CD4-positive, CD25-positive, alpha-beta regulatory T cell (primary cell): ENCODE measurements around the gene PTPN12. TPM values are rescaled to one million over a fixed set of nuclear protein-coding genes. Genes with fewer than 3 reads are reported as not detected.

ENCODE experiments used
- ATAC-seq, 2 donors: fragments of 150-1000 bp; cut with Tn5 transposase; one replicate each; pipeline ENCODE4 v1.10.0; 2021; ENCODE audit warnings: low read depth in 2 of 2, moderate number of reproducible peaks in 2 of 2, moderate library complexity in 1 of 2
- DNase-seq, 3 donors: peaks; one replicate each; pipeline versions ENCODE4 v3.0.0 to v3.0.0-alpha.2; 2012 to 2022; ENCODE audit warnings: mixed read lengths in 1 of 3
- H3K27ac ChIP-seq: one replicate; pipeline ENCODE4 v1.7.0; 2013; ENCODE audit warnings: mild to moderate bottlenecking, low read length; ENCODE audit not compliant: insufficient read depth, poor library complexity, severe bottlenecking
- H3K27me3 ChIP-seq: one replicate; pipeline ENCODE4 v1.7.0; 2013; ENCODE audit warnings: low read length; ENCODE audit not compliant: control insufficient read depth, insufficient read depth
- H3K36me3 ChIP-seq: one replicate; pipeline ENCODE4 v1.7.0; 2013; ENCODE audit warnings: mild to moderate bottlenecking, low read length, moderate library complexity; ENCODE audit not compliant: control insufficient read depth, insufficient read depth
- H3K4me1 ChIP-seq: 2 replicates; pipeline ENCODE4 v1.7.0; 2013; ENCODE audit warnings: mild to moderate bottlenecking, low read length; ENCODE audit not compliant: insufficient read depth, control insufficient read depth, poor library complexity, severe bottlenecking
- H3K4me3 ChIP-seq: one replicate; pipeline ENCODE4 v1.7.0; 2013; ENCODE audit warnings: low read depth, mild to moderate bottlenecking, low read length, moderate library complexity
- H3K9me3 ChIP-seq, 2 experiments: 1 replicate in 1 of 2; 2 replicates in 1 of 2; pipeline ENCODE4 v1.7.0; 2013; ENCODE audit warnings: low read length in 2 of 2, mild to moderate bottlenecking in 1 of 2, moderate library complexity in 1 of 2; ENCODE audit not compliant: control insufficient read depth in 2 of 2
- H3K27ac Mint-ChIP-seq, 3 donors: one replicate each; pipeline ENCODE4 v1.8.0; 2020 to 2022; ENCODE audit warnings: mild to moderate bottlenecking in 3 of 3, mixed read lengths in 3 of 3, moderate library complexity in 2 of 3
- H3K27me3 Mint-ChIP-seq: one replicate; pipeline ENCODE4 v1.8.0; 2022; ENCODE audit warnings: mild to moderate bottlenecking, mixed read lengths
- H3K36me3 Mint-ChIP-seq: one replicate; pipeline ENCODE4 v1.8.0; 2020; ENCODE audit warnings: mixed read lengths
- H3K4me1 Mint-ChIP-seq, 4 donors: one replicate each; pipeline ENCODE4 v1.8.0; 2020 to 2022; ENCODE audit warnings: mixed read lengths in 4 of 4, mild to moderate bottlenecking in 1 of 4
- H3K4me3 Mint-ChIP-seq, 4 donors: one replicate each; pipeline ENCODE4 v1.8.0; 2020 to 2022; ENCODE audit warnings: mild to moderate bottlenecking in 4 of 4, mixed read lengths in 4 of 4, moderate library complexity in 3 of 4
- H3K9me3 Mint-ChIP-seq, 7 donors: one replicate each; pipeline ENCODE4 v1.8.0; 2020 to 2022; ENCODE audit warnings: mixed read lengths in 7 of 7, mild to moderate bottlenecking in 3 of 7, moderate library complexity in 2 of 7
- polyA plus RNA-seq, 4 donors: library from polyadenylated mRNA; unstranded; fragments of 300-500 nt; fragmentation: Illumina TruSeq; gene quantifications; one replicate each; pipeline ENCODE4 v1.2.3, GENCODE V29; 2021
- total RNA-seq: library from RNA; stranded (reverse); gene quantifications from one replicate; pipeline ENCODE4 v1.2.3, GENCODE V29; 2022

Gene PTPN12
- total and polyA plus RNA-seq, 5 donors from 2014 or later = 0.41 to 15.8 (median 0.57) TPM

DNA sequence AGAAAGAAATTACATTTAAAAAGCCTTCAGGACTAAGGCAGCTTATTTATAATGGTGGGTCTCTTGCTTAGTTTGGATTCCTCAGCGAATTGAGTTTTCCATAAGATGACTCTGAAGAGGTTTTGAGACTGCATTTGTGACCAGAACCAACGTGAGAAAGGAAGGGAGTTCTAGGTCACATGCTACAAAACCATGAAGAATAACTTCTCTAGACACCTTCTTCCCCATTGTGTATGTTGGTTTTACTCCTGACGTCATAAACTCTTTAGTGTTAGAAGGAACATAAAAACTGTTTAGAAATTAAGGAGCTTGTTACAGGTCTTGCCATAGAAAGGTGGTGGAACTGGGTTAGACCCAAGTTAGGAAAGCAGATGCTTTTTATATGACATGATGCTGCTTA is 11.1 kb downstream of the PTPN12 start:
- H3K27me3 ChIP-seq = no peaks in the 10 kb centered on the region
- DNase-seq (no peak), ATAC-seq (no peak)
- no peaks in the 10 kb centered on the region for H3K36me3 ChIP-seq
- Mint-ChIP-seq H3K4me3 (no peak overlapping the region), H3K27ac (no peak overlapping the region), H3K27me3 (peaks cover 5% of the 10 kb centered on the region), H3K4me1 (peaks cover 0 to 21% (median 6%) of the 10 kb centered on the region in 4 donors), H3K9me3 (peaks cover 0 to 6% (median 0%) of the 10 kb centered on the region in 7 donors), H3K36me3 (no peaks in the 10 kb centered on the region)
- H3K4me3 ChIP-seq = no peak overlapping the region
- H3K4me1 ChIP-seq = no peaks in the 10 kb centered on the region
- no peaks in the 10 kb centered on the region for H3K9me3 ChIP-seq
- no peak overlapping the region for H3K27ac ChIP-seq

- no peaks in the 10 kb centered on the region for H3K36me3 Mint-ChIP-seq
- no peaks in the 10 kb centered on the region for H3K4me1 ChIP-seq
- no peak for DNase-seq
- ATAC-seq = no peak
- no peak overlapping the region for H3K27ac ChIP-seq
- H3K9me3 ChIP-seq = no peaks in the 10 kb centered on the region
- peak overlapping the region in 1 of 4 donors; percentile 62 for H3K4me3 Mint-ChIP-seq
- H3K27me3 Mint-ChIP-seq = peaks cover 5% of the 10 kb centered on the region
- H3K4me1 Mint-ChIP-seq = peaks cover 0 to 15% (median 4%) of the 10 kb centered on the region in 4 donors
- no peaks in the 10 kb centered on the region for H3K36me3 ChIP-seq
- no peak overlapping the region for H3K27ac Mint-ChIP-seq
- H3K4me3 ChIP-seq = no peak overlapping the region
- H3K9me3 Mint-ChIP-seq = peaks cover 0 to 13% (median 0%) of the 10 kb centered on the region in 7 donors
- no peaks in the 10 kb centered on the region for H3K27me3 ChIP-seq
These were observed 12.2 kb downstream of the PTPN12 start for GRCh38 chr7:77549106-77549870.

DNA sequence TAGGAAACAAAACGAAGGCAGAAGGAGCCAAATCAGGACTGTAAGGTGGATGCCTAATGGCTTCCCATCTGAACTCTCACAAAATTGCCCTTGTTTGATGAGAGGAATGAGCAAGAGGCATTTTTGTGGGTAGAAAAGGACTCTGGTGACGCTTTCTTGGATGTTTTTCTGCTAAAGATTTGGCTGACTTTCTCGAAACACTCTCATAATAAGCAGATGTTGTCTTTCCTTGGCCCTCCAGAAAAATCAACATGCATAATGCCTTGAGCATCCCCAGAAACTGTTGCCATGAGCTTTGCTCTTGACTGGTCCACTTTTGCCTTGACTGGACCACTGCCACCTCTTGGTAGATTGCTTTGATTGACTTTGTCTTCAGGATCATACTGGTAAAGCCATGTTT is 13.5 kb downstream of the PTPN12 start:
- Mint-ChIP-seq H3K9me3 (peaks cover 0 to 13% (median 0%) of the 10 kb centered on the region in 7 donors), H3K27me3 (peaks cover 5% of the 10 kb centered on the region), H3K4me3 (no peak overlapping the region), H3K4me1 (peaks cover 0 to 15% (median 4%) of the 10 kb centered on the region in 4 donors), H3K27ac (no peak overlapping the region), H3K36me3 (no peaks in the 10 kb centered on the region)
- Histone ChIP-seq H3K4me3 (no peak overlapping the region), H3K4me1 (no peaks in the 10 kb centered on the region), H3K27ac (no peak overlapping the region), H3K9me3 (no peaks in the 10 kb centered on the region), H3K27me3 (no peaks in the 10 kb centered on the region), H3K36me3 (no peaks in the 10 kb centered on the region)
- DNase-seq (no peak), ATAC-seq (no peak)

- H3K4me3 Mint-ChIP-seq = no peak overlapping the region
- H3K27me3 Mint-ChIP-seq = peaks cover 5% of the 10 kb centered on the region
- H3K27ac Mint-ChIP-seq = no peak overlapping the region
- peaks cover 0 to 11% (median 1%) of the 10 kb centered on the region in 4 donors for H3K4me1 Mint-ChIP-seq
- H3K27ac ChIP-seq = no peak overlapping the region
- ATAC-seq = no peak
- peaks cover 0 to 13% (median 0%) of the 10 kb centered on the region in 7 donors for H3K9me3 Mint-ChIP-seq
- no peaks in the 10 kb centered on the region for H3K36me3 Mint-ChIP-seq
- no peak overlapping the region for H3K4me3 ChIP-seq
- H3K4me1 ChIP-seq = no peaks in the 10 kb centered on the region
- H3K9me3 ChIP-seq = no peaks in the 10 kb centered on the region
- DNase-seq = no peak
- H3K36me3 ChIP-seq = no peaks in the 10 kb centered on the region
- no peaks in the 10 kb centered on the region for H3K27me3 ChIP-seq
These were observed 16.0 kb downstream of the PTPN12 start for GRCh38 chr7:77553123-77553522.

GRCh38 chr7:77558284-77558967 is 21.3 kb downstream of the PTPN12 start:
- Mint-ChIP-seq H3K27me3 (no peaks in the 10 kb centered on the region), H3K9me3 (peaks cover 0 to 5% (median 0%) of the 10 kb centered on the region in 7 donors), H3K36me3 (no peaks in the 10 kb centered on the region), H3K27ac (no peak overlapping the region), H3K4me3 (no peak overlapping the region), H3K4me1 (peaks cover 0 to 5% (median 1%) of the 10 kb centered on the region in 4 donors)
- Histone ChIP-seq H3K27me3 (no peaks in the 10 kb centered on the region), H3K4me3 (no peak overlapping the region), H3K9me3 (no peaks in the 10 kb centered on the region), H3K27ac (no peak overlapping the region), H3K4me1 (no peaks in the 10 kb centered on the region), H3K36me3 (no peaks in the 10 kb centered on the region)
- ATAC-seq (no peak), DNase-seq (no peak)

DNA sequence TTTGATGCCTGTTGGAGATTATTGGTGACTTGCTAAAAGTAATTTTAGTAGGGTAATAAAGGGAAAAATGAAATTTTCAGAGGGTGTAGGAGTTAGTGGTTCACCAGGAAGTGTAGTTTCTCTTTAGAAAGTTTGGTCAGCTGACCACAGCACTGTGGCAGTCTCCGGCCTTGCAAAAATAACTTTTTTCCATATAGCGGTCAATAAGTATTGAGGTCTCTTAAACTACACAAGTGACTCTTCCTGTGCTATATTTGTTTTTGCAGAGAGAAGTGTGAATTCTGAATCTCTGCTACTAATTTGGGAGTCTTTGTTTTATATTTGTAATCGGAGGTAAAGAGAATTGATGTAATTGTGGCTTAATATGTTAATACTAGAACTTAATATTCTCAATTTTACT is 24.3 kb downstream of the PTPN12 start:
- Histone ChIP-seq H3K4me1 (no peaks in the 10 kb centered on the region), H3K9me3 (no peaks in the 10 kb centered on the region), H3K4me3 (no peak overlapping the region), H3K27ac (no peak overlapping the region), H3K36me3 (no peaks in the 10 kb centered on the region), H3K27me3 (no peaks in the 10 kb centered on the region)
- no peaks in the 10 kb centered on the region for H3K27me3 Mint-ChIP-seq
- no peak overlapping the region for H3K4me3 Mint-ChIP-seq
- H3K4me1 Mint-ChIP-seq = peaks cover 0 to 5% (median 2%) of the 10 kb centered on the region in 4 donors
- no peaks in the 10 kb centered on the region for H3K9me3 Mint-ChIP-seq
- no peak for ATAC-seq
- H3K36me3 Mint-ChIP-seq = no peaks in the 10 kb centered on the region
- H3K27ac Mint-ChIP-seq = no peak overlapping the region
- no peak for DNase-seq

DNA sequence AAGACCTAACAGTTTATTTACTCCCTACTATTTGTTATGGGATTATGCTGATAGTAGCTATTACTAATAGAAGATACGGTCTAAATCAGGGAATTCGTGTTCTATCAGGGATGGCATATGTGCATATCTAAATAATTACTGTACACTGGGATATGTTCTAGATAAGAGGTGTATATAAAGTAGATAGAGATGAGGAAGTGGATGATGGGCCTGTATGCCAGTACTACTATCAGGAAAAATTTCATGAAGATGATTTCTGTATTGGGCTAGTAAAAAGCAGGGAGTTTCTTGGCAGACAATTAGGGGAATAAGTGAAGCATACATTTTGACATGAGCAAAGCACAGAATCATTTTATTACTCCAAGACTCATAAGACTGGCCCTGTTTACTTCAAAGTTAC is 26.2 kb downstream of the PTPN12 start:
- Histone ChIP-seq H3K4me1 (no peaks in the 10 kb centered on the region), H3K36me3 (no peaks in the 10 kb centered on the region), H3K27me3 (no peaks in the 10 kb centered on the region), H3K27ac (no peak overlapping the region), H3K4me3 (no peak overlapping the region), H3K9me3 (no peaks in the 10 kb centered on the region)
- Mint-ChIP-seq H3K9me3 (no peaks in the 10 kb centered on the region), H3K27me3 (no peaks in the 10 kb centered on the region), H3K4me3 (no peak overlapping the region), H3K4me1 (peaks cover 0 to 5% (median 2%) of the 10 kb centered on the region in 4 donors), H3K27ac (no peak overlapping the region), H3K36me3 (no peaks in the 10 kb centered on the region)
- no peak for ATAC-seq
- no peak for DNase-seq
